ENCODE data around the gene GALNT18.

DNA sequence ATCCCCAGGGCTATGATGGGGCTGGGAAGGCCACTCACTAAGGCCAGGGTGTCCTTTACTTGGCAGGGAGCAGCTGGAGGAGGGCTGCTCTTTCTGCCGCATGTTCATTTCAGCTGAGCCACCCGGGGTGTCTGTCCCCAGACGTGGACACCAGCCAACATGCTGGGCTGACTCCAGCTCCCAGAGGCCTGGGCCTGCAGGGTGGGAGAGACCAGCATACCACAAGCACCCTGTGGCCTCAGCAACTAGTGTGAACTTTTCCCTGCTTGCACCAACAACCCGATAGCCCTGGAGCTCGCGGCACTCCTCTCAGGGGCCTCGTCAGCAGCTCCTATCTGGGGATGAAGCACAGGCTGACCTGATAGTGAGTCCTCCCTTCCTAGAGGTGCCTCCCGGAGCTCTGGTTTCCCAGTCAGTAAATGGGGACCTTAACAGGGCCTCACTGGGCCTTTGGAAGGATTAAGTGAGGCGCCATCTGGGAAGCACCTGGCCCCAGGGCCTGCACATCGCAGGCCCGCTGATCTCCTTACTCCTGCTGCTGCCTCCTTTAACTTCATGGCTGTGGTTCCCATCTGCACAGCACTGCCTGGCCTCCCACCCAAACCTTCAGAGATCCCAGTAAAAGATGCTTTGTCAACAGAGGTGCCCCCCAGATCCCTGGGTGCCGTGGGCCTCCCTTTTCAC is 83.4 kb downstream of the GALNT18 start:
- TF ChIP-seq YY1 (IDR thresholded peaks at IDR 0.05) (no peak), EGR1 (IDR thresholded peaks at IDR 0.05; ENCODE audit: low read depth in 2 of 2) (no peak), FOXA1 (IDR thresholded peaks at IDR 0.05) (no peak), JUND (IDR thresholded peaks at IDR 0.05) (no peak), GABPA (IDR thresholded peaks at IDR 0.05 in 1 of 2, conservative IDR thresholded peaks at IDR 0.05 in 1 of 2) (no peak), RAD21 (IDR thresholded peaks at IDR 0.05) (no peak), RXRA (IDR thresholded peaks at IDR 0.05) (no peak), TAF1 (conservative IDR thresholded peaks at IDR 0.05) (no peak)
- TF ChIP-seq, protein P1, sequence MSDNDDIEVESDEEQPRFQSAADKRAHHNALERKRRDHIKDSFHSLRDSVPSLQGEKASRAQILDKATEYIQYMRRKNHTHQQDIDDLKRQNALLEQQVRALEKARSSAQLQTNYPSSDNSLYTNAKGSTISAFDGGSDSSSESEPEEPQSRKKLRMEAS (IDR thresholded peaks at IDR 0.05): no peak
- TF ChIP-seq, protein P2, sequence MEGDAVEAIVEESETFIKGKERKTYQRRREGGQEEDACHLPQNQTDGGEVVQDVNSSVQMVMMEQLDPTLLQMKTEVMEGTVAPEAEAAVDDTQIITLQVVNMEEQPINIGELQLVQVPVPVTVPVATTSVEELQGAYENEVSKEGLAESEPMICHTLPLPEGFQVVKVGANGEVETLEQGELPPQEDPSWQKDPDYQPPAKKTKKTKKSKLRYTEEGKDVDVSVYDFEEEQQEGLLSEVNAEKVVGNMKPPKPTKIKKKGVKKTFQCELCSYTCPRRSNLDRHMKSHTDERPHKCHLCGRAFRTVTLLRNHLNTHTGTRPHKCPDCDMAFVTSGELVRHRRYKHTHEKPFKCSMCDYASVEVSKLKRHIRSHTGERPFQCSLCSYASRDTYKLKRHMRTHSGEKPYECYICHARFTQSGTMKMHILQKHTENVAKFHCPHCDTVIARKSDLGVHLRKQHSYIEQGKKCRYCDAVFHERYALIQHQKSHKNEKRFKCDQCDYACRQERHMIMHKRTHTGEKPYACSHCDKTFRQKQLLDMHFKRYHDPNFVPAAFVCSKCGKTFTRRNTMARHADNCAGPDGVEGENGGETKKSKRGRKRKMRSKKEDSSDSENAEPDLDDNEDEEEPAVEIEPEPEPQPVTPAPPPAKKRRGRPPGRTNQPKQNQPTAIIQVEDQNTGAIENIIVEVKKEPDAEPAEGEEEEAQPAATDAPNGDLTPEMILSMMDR (IDR thresholded peaks at IDR 0.05; ENCODE audit: low read depth, low read length, missing input control): no peak

All from liver (tissue), 3 donors.